ENCODE measurements around the gene CA11. TPM values are rescaled to one million over a fixed set of nuclear protein-coding genes. Genes with fewer than 3 reads are reported as not detected.

The CA11 gene
- total and polyA plus RNA-seq, 8 donors = 2.6 to 15.2 (median 5.6) TPM

DNA sequence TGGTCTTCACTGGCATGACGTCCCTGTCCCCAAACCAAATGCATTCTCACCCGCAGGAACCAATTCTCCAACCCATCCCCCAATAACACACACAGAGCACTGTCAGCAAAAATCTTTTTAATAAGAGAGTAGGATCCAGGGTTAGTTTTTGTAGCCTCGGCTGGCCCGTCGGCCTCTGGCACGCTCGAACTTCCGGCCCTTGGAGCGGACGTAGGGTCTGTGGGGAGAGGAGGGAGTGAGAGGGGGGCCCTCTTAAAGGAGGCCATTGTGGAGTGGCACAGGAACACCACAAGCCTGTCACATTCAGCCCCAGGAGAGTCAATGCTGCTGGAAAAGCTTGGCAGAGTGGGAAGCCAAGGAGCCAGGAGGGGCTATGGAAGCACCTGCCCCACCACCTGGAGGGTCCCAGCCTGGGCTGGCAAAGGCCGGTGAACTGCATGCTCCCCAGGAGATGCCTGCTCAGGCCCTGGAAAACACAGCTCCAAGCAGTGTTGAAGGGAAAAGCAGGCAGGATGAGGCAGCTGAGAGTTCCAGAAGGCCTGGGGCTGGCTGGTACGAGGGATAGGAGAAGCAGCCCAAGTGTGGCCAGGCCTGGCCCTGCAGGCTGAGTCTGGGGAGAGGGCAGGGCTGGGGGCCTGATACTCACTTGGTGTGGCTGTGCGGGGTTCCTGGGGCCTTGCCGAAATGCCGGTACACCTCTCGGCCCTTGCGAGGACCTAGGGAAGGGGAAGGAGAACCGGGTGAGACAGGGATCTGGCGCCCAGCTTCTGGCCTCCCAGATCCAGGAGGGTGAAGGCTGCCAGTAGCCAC lies 30.6 kb downstream of the CA11 start:
- TF ChIP-seq, protein P1, sequence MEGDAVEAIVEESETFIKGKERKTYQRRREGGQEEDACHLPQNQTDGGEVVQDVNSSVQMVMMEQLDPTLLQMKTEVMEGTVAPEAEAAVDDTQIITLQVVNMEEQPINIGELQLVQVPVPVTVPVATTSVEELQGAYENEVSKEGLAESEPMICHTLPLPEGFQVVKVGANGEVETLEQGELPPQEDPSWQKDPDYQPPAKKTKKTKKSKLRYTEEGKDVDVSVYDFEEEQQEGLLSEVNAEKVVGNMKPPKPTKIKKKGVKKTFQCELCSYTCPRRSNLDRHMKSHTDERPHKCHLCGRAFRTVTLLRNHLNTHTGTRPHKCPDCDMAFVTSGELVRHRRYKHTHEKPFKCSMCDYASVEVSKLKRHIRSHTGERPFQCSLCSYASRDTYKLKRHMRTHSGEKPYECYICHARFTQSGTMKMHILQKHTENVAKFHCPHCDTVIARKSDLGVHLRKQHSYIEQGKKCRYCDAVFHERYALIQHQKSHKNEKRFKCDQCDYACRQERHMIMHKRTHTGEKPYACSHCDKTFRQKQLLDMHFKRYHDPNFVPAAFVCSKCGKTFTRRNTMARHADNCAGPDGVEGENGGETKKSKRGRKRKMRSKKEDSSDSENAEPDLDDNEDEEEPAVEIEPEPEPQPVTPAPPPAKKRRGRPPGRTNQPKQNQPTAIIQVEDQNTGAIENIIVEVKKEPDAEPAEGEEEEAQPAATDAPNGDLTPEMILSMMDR (IDR thresholded peaks at IDR 0.05) = no peak
- Histone ChIP-seq H3K27ac (peak overlapping the region in 1 of 4 donors; percentile 15), H3K9me3 (no peaks in the 10 kb centered on the region), H3K27me3 (no peaks in the 10 kb centered on the region), H3K4me1 (peaks cover 8 to 22% (median 12%) of the 10 kb centered on the region in 3 donors), H3K36me3 (peaks cover 0 to 24% (median 22%) of the 10 kb centered on the region in 3 donors), H3K4me3 (no peak overlapping the region)
- no peak for ATAC-seq
- WGBS, 2 donors = 81% methylated on average over 19 of the region's 19 CpGs
- no peak for FAIRE-seq
- intact Hi-C loops (cut with DNase I) = no loop called here
- DNase-seq = peak in 1 of 6 donors; percentile 80

DNA sequence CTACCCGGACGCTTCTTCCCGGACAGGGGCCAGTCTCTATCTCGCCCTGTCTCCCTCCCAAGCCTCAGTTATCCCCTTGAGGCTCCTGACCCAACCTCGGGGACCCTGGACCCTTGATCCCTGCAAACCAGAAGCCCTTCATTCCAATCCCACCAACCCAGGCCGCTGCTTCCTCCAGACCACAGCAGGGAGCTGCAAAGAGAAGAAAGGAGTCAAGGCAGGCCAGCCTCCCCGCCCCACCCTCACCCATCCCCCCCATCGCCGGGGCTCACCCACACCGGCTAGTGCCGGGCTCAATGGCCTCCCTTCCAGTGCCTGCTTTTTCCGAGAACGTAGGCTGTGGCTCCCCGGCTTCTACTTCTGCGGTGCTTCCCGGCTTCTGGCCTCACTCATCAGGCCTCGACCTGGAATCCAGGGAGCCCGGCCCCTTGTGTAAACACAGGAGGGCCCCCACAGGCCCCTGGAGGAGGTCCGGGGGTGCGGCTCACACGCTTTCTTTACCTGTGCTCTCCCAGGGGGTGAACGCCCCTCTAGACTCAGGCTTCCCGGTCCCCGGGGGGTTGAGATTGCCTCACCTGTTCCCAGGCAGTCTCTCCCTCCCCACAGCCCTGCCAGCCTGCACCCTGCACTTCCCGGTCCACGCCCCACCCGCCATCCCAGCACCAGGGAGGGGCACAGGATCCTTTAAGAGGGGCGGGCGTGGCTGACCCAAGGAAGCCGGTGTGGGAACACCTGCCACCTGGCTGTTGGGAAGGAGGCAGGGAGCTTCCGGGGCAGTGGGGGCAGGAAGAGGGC lies 31.4 kb downstream of the CA11 start, which contains the start of gene FAM83E:
FAM83E (minus strand) TSS at position 641 of the 795 bp plus-strand sequence. CDS start 1,704 bp downstream, outside the sequence.
- peak within 1 kb of the TSS in 1 of 4 donors; percentile 15 for H3K27ac ChIP-seq
- peaks cover 8 to 14% (median 12%) of the 10 kb centered on the region in 3 donors for H3K4me1 ChIP-seq
- FAIRE-seq (no peak), ATAC-seq (peak in 2 of 4 donors; percentile 1 to 5), DNase-seq (peak in 5 of 6 donors; percentile 48 to 86 (median 65))
- H3K9me3 ChIP-seq = no peaks in the 10 kb centered on the region
- 46 to 50% methylated on average over 31 of the region's 31 CpGs for WGBS, 2 donors
- H3K4me3 ChIP-seq = no peak within 1 kb of the TSS
- no peaks in the 10 kb centered on the region for H3K27me3 ChIP-seq
- TF ChIP-seq, protein P1 (IDR thresholded peaks at IDR 0.05) = no peak
- H3K36me3 ChIP-seq = peaks cover 0 to 24% (median 22%) of the 10 kb centered on the region in 3 donors
- intact Hi-C loops (cut with DNase I) = no loop called here

DNA sequence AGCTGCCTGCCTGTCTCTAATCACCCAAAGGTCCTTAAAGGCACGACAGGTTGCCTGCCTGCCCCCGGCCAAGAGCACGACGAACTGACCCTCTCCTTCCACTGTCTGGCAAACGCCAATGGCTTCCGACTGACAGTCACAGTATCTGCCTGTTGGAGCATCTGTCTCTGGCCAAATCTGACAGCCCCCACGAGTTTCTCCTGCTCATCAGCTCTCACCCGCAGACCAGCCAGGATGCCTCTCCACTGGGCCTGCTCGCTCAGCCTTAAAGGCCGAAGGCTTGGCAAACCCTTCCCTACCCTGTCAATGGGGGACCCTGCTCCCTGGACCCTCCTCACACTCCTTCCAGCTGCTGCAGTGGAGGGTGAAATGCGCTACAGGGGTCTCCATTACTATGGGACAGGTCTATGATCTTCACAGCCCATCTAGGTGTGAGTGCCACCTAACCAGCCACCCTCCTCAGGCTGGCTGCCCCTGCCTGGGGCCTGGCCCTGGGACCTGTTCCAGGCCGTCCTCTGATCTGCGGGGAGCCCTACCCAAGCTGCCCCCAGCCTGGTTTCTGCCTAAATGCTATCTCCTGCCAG lies 32.0 kb downstream of the CA11 start:
- WGBS, 2 donors = 69 to 74% methylated on average over 13 of the region's 13 CpGs
- TF ChIP-seq, protein P1 (IDR thresholded peaks at IDR 0.05) = no peak
- peaks cover 0 to 24% (median 22%) of the 10 kb centered on the region in 3 donors for H3K36me3 ChIP-seq
- intact Hi-C loops (cut with DNase I) = no loop called here
- ATAC-seq (no peak), FAIRE-seq (no peak), DNase-seq (peak in 3 of 6 donors; percentile 28 to 66 (median 58))
- no peaks in the 10 kb centered on the region for H3K9me3 ChIP-seq
- H3K27ac ChIP-seq = no peak overlapping the region
- peaks cover 8 to 14% (median 12%) of the 10 kb centered on the region in 3 donors for H3K4me1 ChIP-seq
- no peaks in the 10 kb centered on the region for H3K27me3 ChIP-seq
- H3K4me3 ChIP-seq = no peak overlapping the region

DNA sequence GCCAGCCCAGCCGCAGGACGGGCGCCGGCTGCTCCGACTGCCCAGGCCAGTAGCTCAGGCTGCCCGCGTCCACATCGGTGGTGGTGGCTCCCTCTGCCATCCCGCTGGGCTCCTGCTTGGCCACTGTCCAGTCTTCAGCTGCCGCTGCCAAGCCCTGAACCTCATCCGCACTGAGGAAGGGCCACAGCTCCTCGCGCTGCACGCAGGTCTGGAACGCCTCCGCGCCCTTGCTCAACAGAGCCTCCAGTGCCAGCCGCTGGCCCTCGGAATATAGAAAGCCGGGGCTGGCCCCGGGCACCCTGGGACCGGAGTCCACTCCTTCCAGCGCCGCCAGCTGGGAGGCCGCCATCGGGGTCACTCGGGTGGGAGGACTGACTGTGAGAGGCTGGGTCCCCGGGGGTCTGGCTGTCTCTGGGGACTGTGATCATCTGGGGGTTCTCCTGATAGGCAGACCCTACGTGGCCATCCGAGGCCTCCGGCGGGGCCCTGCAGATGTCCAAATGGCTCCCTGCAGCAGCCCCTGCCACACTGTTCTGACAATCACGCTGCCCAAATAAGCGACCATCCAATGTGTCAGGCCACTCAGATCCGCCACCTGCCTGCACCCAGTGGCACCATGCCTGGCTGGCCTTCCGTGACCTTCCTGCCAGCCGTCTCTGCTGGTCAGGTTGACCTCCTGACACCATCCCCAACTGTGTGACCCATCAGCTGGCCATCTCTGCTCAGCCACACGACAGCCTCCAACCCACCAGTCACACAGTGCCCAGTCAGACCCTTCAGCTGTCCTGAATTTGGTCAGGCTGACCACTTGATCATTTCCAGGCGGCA lies 32.7 kb downstream of the CA11 start:
- H3K9me3 ChIP-seq = no peaks in the 10 kb centered on the region
- ATAC-seq = peak in 2 of 4 donors; percentile 3
- H3K4me1 ChIP-seq = peaks cover 8 to 14% (median 12%) of the 10 kb centered on the region in 3 donors
- no peak overlapping the region for H3K4me3 ChIP-seq
- FAIRE-seq = no peak
- H3K36me3 ChIP-seq = peaks cover 0 to 24% (median 22%) of the 10 kb centered on the region in 3 donors
- TF ChIP-seq, protein P1 (IDR thresholded peaks at IDR 0.05) = no peak
- intact Hi-C loops (cut with DNase I) = no loop called here
- 73 to 77% methylated on average over 39 of the region's 39 CpGs for WGBS, 2 donors
- H3K27ac ChIP-seq = no peak overlapping the region
- peak in 5 of 6 donors; percentile 26 to 82 (median 49) for DNase-seq
- H3K27me3 ChIP-seq = no peaks in the 10 kb centered on the region

All from pancreas (tissue), 10 donors.